Measurements from ENCODE around the gene PGM5.
A peak's percentile ranks its signal among the peaks of the same experiment; 100 is the strongest.

Gene PGM5

GRCh38 chr9:68555437-68556150 is 199.2 kb downstream of the PGM5 start:
- Histone ChIP-seq H3K27me3 (no peaks in the 10 kb centered on the region), H3K27ac (peak overlapping the region; percentile 96), H3K9me3 (no peaks in the 10 kb centered on the region), H3K36me3 (peaks cover 11% of the 10 kb centered on the region), H3K4me3 (ENCODE audit: low read depth in 1 of 2, low read length in 1 of 2) (no peak overlapping the region), H3K4me1 (ENCODE audit: control insufficient read depth in 1 of 2, insufficient read depth in 1 of 2, low read depth in 1 of 2, low read length in 1 of 2) (peaks cover 63 to 89% of the 10 kb centered on the region in 2 experiments)
- TF ChIP-seq CTCF (IDR thresholded peaks at IDR 0.05) = no peak

- Histone ChIP-seq H3K9me3 (no peaks in the 10 kb centered on the region), H3K36me3 (peaks cover 11% of the 10 kb centered on the region), H3K4me1 (ENCODE audit: control insufficient read depth in 1 of 2, insufficient read depth in 1 of 2, low read depth in 1 of 2, low read length in 1 of 2) (peaks cover 71 to 94% of the 10 kb centered on the region in 2 experiments), H3K4me3 (ENCODE audit: low read depth in 1 of 2, low read length in 1 of 2) (no peak overlapping the region), H3K27ac (peak overlapping the region; percentile 96), H3K27me3 (no peaks in the 10 kb centered on the region)
- TF ChIP-seq CTCF (IDR thresholded peaks at IDR 0.05) = no peak
Measured at GRCh38 chr9:68558545-68558944, 202.1 kb downstream of the PGM5 start.

GRCh38 chr9:68560071-68560844 is 203.8 kb downstream of the PGM5 start:
- Histone ChIP-seq H3K4me1 (ENCODE audit: control insufficient read depth in 1 of 2, insufficient read depth in 1 of 2, low read depth in 1 of 2, low read length in 1 of 2) (peaks cover 87 to 100% of the 10 kb centered on the region in 2 experiments), H3K36me3 (peaks cover 11% of the 10 kb centered on the region), H3K27me3 (no peaks in the 10 kb centered on the region), H3K27ac (peak overlapping the region; percentile 96), H3K9me3 (no peaks in the 10 kb centered on the region), H3K4me3 (ENCODE audit: low read depth in 1 of 2, low read length in 1 of 2) (peak overlapping the region; percentile 39 to 53)
- TF ChIP-seq CTCF (IDR thresholded peaks at IDR 0.05) = peak; percentile 85

- no peak overlapping the region for H3K4me3 ChIP-seq (ENCODE audit: low read depth in 1 of 2, low read length in 1 of 2)
Measured at GRCh38 chr9:68562461-68562860, 206.1 kb downstream of the PGM5 start.

GRCh38 chr9:68567565-68567964 is 211.2 kb downstream of the PGM5 start:
- H3K27me3 ChIP-seq = no peaks in the 10 kb centered on the region

More at GRCh38 chr9:68562461-68562860, 206.1 kb downstream of the PGM5 start:
- no peaks in the 10 kb centered on the region for H3K9me3 ChIP-seq
- peaks cover 11% of the 10 kb centered on the region for H3K36me3 ChIP-seq
- H3K4me1 ChIP-seq (ENCODE audit: control insufficient read depth in 1 of 2, insufficient read depth in 1 of 2, low read depth in 1 of 2, low read length in 1 of 2) = peaks cover 78 to 100% of the 10 kb centered on the region in 2 experiments
- H3K27me3 ChIP-seq = no peaks in the 10 kb centered on the region
- no peak for TF ChIP-seq CTCF (IDR thresholded peaks at IDR 0.05)
- peak overlapping the region; percentile 96 for H3K27ac ChIP-seq

More at GRCh38 chr9:68567565-68567964, 211.2 kb downstream of the PGM5 start:
- H3K27ac ChIP-seq = peak overlapping the region; percentile 96
- H3K4me3 ChIP-seq (ENCODE audit: low read depth in 1 of 2, low read length in 1 of 2) = no peak overlapping the region
- no peak for TF ChIP-seq CTCF (IDR thresholded peaks at IDR 0.05)
- H3K36me3 ChIP-seq = no peaks in the 10 kb centered on the region
- H3K9me3 ChIP-seq = no peaks in the 10 kb centered on the region
- peaks cover 45 to 59% of the 10 kb centered on the region in 2 experiments for H3K4me1 ChIP-seq (ENCODE audit: control insufficient read depth in 1 of 2, insufficient read depth in 1 of 2, low read depth in 1 of 2, low read length in 1 of 2)
